ES-I3 (cell line): ENCODE data around the gene NCAPH2.

Experiments
- H3K36me3 ChIP-seq: 2 replicates; pipeline ENCODE4 v1.6.1; 2013; ENCODE audit warnings: mild to moderate bottlenecking, low read length, control low read depth, moderate library complexity; ENCODE audit not compliant: insufficient read depth
- H3K4me1 ChIP-seq: 2 replicates; pipeline ENCODE4 v1.6.1; 2013; ENCODE audit warnings: mild to moderate bottlenecking, control low read depth, low read length; ENCODE audit not compliant: insufficient read depth
- H3K9ac ChIP-seq: 2 replicates; pipeline ENCODE4 v1.6.1; 2013; ENCODE audit warnings: low read depth, mild to moderate bottlenecking, low read length, moderate library complexity
- H3K9me3 ChIP-seq: 2 replicates; pipeline ENCODE4 v1.6.1; 2013; ENCODE audit warnings: mild to moderate bottlenecking, low read length, moderate library complexity; ENCODE audit not compliant: control insufficient read depth, insufficient read depth

The NCAPH2 gene

GRCh38 chr22:50469377-50470305 lies 38.4 kb upstream of the NCAPH2 start:
- Histone ChIP-seq H3K4me1 (peaks cover 21% of the 10 kb centered on the region), H3K36me3 (no peaks in the 10 kb centered on the region; the same call in 1 of the 2 replicates), H3K9me3 (no peaks in the 10 kb centered on the region), H3K9ac (no peak overlapping the region)

- no peaks in the 10 kb centered on the region for H3K9me3 ChIP-seq
- H3K4me1 ChIP-seq = peaks cover 21% of the 10 kb centered on the region
- no peak overlapping the region for H3K9ac ChIP-seq
- no peaks in the 10 kb centered on the region; the same call in 1 of the 2 replicates for H3K36me3 ChIP-seq
Observed at GRCh38 chr22:50470491-50470890, 37.5 kb upstream of the NCAPH2 start.

GRCh38 chr22:50471197-50471847 lies 36.7 kb upstream of the NCAPH2 start:
- H3K4me1 ChIP-seq = peaks cover 21% of the 10 kb centered on the region
- H3K9ac ChIP-seq = no peak overlapping the region

GRCh38 chr22:50471962-50472361 lies 36.1 kb upstream of the NCAPH2 start:
- Histone ChIP-seq H3K36me3 (no peaks in the 10 kb centered on the region; the same call in 1 of the 2 replicates), H3K4me1 (peaks cover 26% of the 10 kb centered on the region), H3K9me3 (no peaks in the 10 kb centered on the region), H3K9ac (no peak overlapping the region)

More at GRCh38 chr22:50471197-50471847, 36.7 kb upstream of the NCAPH2 start:
- H3K9me3 ChIP-seq = no peaks in the 10 kb centered on the region
- H3K36me3 ChIP-seq = no peaks in the 10 kb centered on the region; the same call in 1 of the 2 replicates

- Histone ChIP-seq H3K9me3 (no peaks in the 10 kb centered on the region), H3K36me3 (no peaks in the 10 kb centered on the region), H3K9ac (no peak overlapping the region), H3K4me1 (peaks cover 29% of the 10 kb centered on the region)
Observed at GRCh38 chr22:50473088-50473487, 34.9 kb upstream of the NCAPH2 start.

- Histone ChIP-seq H3K4me1 (peaks cover 29% of the 10 kb centered on the region), H3K9ac (peak overlapping the region; percentile 69; the same call in 1 of the 2 replicates), H3K9me3 (no peaks in the 10 kb centered on the region), H3K36me3 (no peaks in the 10 kb centered on the region)
Observed at GRCh38 chr22:50473855-50474671, 34.0 kb upstream of the NCAPH2 start.

- Histone ChIP-seq H3K36me3 (no peaks in the 10 kb centered on the region), H3K9ac (peak within 1 kb of the TSS; percentile 69), H3K4me1 (peaks cover 19% of the 10 kb centered on the region), H3K9me3 (no peaks in the 10 kb centered on the region)
Observed at GRCh38 chr22:50474710-50475651, 33.0 kb upstream of the NCAPH2 start, which contains the start of gene SBF1. TSS of gene SBF1 (minus strand) at chr22:50475035. CDS start at chr22:50474840, 195 bp downstream.

GRCh38 chr22:50475652-50476002 lies 32.4 kb upstream of the NCAPH2 start:
- no peaks in the 10 kb centered on the region for H3K36me3 ChIP-seq
- no peaks in the 10 kb centered on the region for H3K9me3 ChIP-seq
- H3K4me1 ChIP-seq = peaks cover 13% of the 10 kb centered on the region; the same call in 1 of the 2 replicates
- H3K9ac ChIP-seq = peak overlapping the region; percentile 69; the same call in 1 of the 2 replicates

GRCh38 chr22:50476868-50477267 lies 31.2 kb upstream of the NCAPH2 start:
- no peaks in the 10 kb centered on the region for H3K9me3 ChIP-seq
- no peak overlapping the region for H3K9ac ChIP-seq
- H3K4me1 ChIP-seq = peaks cover 11% of the 10 kb centered on the region; the same call in 1 of the 2 replicates
- no peaks in the 10 kb centered on the region for H3K36me3 ChIP-seq

- Histone ChIP-seq H3K36me3 (no peaks in the 10 kb centered on the region; the same call in 1 of the 2 replicates), H3K9me3 (no peaks in the 10 kb centered on the region), H3K9ac (no peak overlapping the region), H3K4me1 (peaks cover 11% of the 10 kb centered on the region; the same call in 1 of the 2 replicates)
Observed at GRCh38 chr22:50477923-50478322, 30.1 kb upstream of the NCAPH2 start.

- no peak overlapping the region for H3K9ac ChIP-seq
- no peaks in the 10 kb centered on the region for H3K9me3 ChIP-seq
- peaks cover 8% of the 10 kb centered on the region; the same call in 1 of the 2 replicates for H3K4me1 ChIP-seq
- no peaks in the 10 kb centered on the region; the same call in 1 of the 2 replicates for H3K36me3 ChIP-seq
Observed at GRCh38 chr22:50479721-50480120, 28.3 kb upstream of the NCAPH2 start.

- Histone ChIP-seq H3K9ac (peak overlapping the region; percentile 57), H3K36me3 (no peaks in the 10 kb centered on the region; the same call in 1 of the 2 replicates), H3K9me3 (no peaks in the 10 kb centered on the region), H3K4me1 (peaks cover 8% of the 10 kb centered on the region; the same call in 1 of the 2 replicates)
Observed at GRCh38 chr22:50481045-50481439, 27.0 kb upstream of the NCAPH2 start.
